Lower leg skin (tissue), 4 donors: ENCODE data around the gene ST6GALNAC2. TPM values are rescaled to one million over a fixed set of nuclear protein-coding genes. Genes with fewer than 3 reads are reported as not detected.

Source experiments
- DNase-seq, 2 donors: peaks; one replicate each; pipeline ENCODE4 v3.0.0-alpha.2; 2019; ENCODE audit warnings: low spot score in 2 of 2
- H3K4me3 ChIP-seq: fragments of 200-600 bp; sonication (generic); 2 replicates; pipeline ENCODE4 v1.5.1; 2017; ENCODE audit warnings: mild to moderate bottlenecking, low read depth; ENCODE audit not compliant: poor library complexity, severe bottlenecking
- CTCF ChIP-seq, 3 donors: fragments of 450-650 bp; IDR thresholded peaks; one replicate each; pipeline ENCODE4 v1.5.1; 2016; ENCODE audit warnings: antibody characterized with exemption in 3 of 3, mild to moderate bottlenecking in 3 of 3, moderate library complexity in 2 of 3
- POLR2A ChIP-seq, 2 donors: fragments of 450-650 bp; IDR thresholded peaks; one replicate each; pipeline ENCODE4 v1.6.1; 2016 to 2017; ENCODE audit warnings: antibody characterized with exemption in 2 of 2, mild to moderate bottlenecking in 1 of 2, moderate library complexity in 1 of 2
- WGBS, 2 donors: methylation state at CpG; one replicate each; pipeline ENCODE4 v1.1.5; 2018; 5-methylcytosine and 5-hydroxymethylcytosine counted together
- intact Hi-C: fragments of 100-400 bp; cut with DNase I; formaldehyde crosslinking; loops from one replicate; pipeline ENCODE4 v1.15.0; 2023; ENCODE audit warnings: low total_unique reads
- total RNA-seq, 4 donors: library from RNA; depleted of rRNA; stranded (reverse); fragments of >200 nt; gene quantifications; one replicate each; pipeline ENCODE4 v1.1.0, GENCODE V29; 2016

The ST6GALNAC2 gene
- total RNA-seq, 4 donors from 2014 or later: 64.8 to 101 (median 76.5) TPM

- whole genome bisulfite sequencing, 2 donors: 52 to 60% methylated on average over 4 of the region's 4 CpGs
- intact Hi-C loops: no loop called here
- TF ChIP-seq POLR2A (IDR thresholded peaks at IDR 0.05) (no peak), CTCF (IDR thresholded peaks at IDR 0.05) (no peak)
- H3K4me3 ChIP-seq: no peak overlapping the region
- DNase-seq: no peak
Measured at GRCh38 chr17:76593959-76594358, 8.3 kb upstream of the ST6GALNAC2 start.

- TF ChIP-seq POLR2A (IDR thresholded peaks at IDR 0.05) (no peak), CTCF (IDR thresholded peaks at IDR 0.05) (no peak)
- no peak for DNase-seq
- intact Hi-C loops: no loop called here
- H3K4me3 ChIP-seq: no peak overlapping the region
- WGBS, 2 donors: 40 to 49% methylated on average over 8 of the region's 8 CpGs
Measured at GRCh38 chr17:76593384-76593826, 7.7 kb upstream of the ST6GALNAC2 start.

GRCh38 chr17:76588182-76588581, 2.5 kb upstream of the ST6GALNAC2 start:
- intact Hi-C loops: no loop called here
- DNase-seq: no peak
- no peak overlapping the region for H3K4me3 ChIP-seq
- TF ChIP-seq CTCF (IDR thresholded peaks at IDR 0.05) (no peak), POLR2A (IDR thresholded peaks at IDR 0.05) (no peak)

GRCh38 chr17:76586741-76587487, 1.3 kb upstream of the ST6GALNAC2 start:
- intact Hi-C loops: no loop called here
- DNase-seq: peak; percentile 58 to 90
- WGBS, 2 donors: 24 to 33% methylated on average over 16 to 17 of the region's 17 CpGs
- no peak for TF ChIP-seq CTCF (IDR thresholded peaks at IDR 0.05)
- H3K4me3 ChIP-seq: no peak overlapping the region

GRCh38 chr17:76585033-76585648, 519 bp downstream of the ST6GALNAC2 start:
- H3K4me3 ChIP-seq: peak overlapping the region; percentile 53
- WGBS, 2 donors: 0 to 1% methylated on average over 37 to 49 of the region's 62 CpGs
- intact Hi-C loops: no loop called here
- TF ChIP-seq POLR2A (IDR thresholded peaks at IDR 0.05): no peak
- no peak for TF ChIP-seq CTCF (IDR thresholded peaks at IDR 0.05)
- no peak for DNase-seq
